Muscle of back (tissue), 11 donors: ENCODE measurements around the gene EGFR. TPM values are rescaled to one million over a fixed set of nuclear protein-coding genes. Genes with fewer than 3 reads are reported as not detected.
"Not testable (repeated sequence)": the region's sequence is repeated elsewhere in the genome, so short reads cannot be mapped to it uniquely, and the experiment has no call there.

Experiments
- DNase-seq, 3 donors: peaks; one replicate each; pipeline versions ENCODE4 v3.0.0 to v3.0.0-alpha.2; 2013
- polyA plus RNA-seq, 10 donors: library from polyadenylated mRNA; unstranded; fragments of 120-200 nt; gene quantifications; one replicate each; pipeline ENCODE4 v1.2.1, GENCODE V29; 2013; ENCODE audit not compliant: insufficient read length in 10 of 10

EGFR gene
- polyA plus RNA-seq, 10 donors: 21.9 to 37.2 (median 25.8) TPM

GRCh38 chr7:55164527-55164926 lies 145.7 kb downstream of the EGFR start:
- DNase-seq: no peak

DNA sequence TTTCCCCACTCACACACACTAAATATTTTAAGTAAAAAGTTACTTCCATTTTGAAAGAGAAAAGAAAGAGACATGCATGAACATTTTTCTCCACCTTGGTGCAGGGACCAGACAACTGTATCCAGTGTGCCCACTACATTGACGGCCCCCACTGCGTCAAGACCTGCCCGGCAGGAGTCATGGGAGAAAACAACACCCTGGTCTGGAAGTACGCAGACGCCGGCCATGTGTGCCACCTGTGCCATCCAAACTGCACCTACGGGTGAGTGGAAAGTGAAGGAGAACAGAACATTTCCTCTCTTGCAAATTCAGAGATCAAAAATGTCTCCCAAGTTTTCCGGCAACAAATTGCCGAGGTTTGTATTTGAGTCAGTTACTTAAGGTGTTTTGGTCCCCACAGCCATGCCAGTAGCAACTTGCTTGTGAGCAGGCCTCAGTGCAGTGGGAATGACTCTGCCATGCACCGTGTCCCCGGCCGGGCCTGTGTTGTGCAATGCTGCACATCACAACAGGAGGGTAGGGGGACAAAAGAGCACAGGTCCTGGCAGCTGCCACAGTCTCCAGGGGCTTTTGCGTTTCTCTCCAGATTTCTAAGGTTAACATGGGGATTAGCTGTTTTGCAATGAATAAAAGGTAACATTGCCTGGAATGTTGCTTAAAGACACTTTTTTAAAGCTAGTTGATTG lies 146.5 kb downstream of the EGFR start:
- no peak for DNase-seq

- not testable (repeated sequence) for DNase-seq
Observed at GRCh38 chr7:55167296-55167695, 148.5 kb downstream of the EGFR start.

GRCh38 chr7:55170335-55171069 lies 151.7 kb downstream of the EGFR start:
- no peak for DNase-seq

GRCh38 chr7:55171157-55171556 lies 152.3 kb downstream of the EGFR start:
- DNase-seq: no peak

DNA sequence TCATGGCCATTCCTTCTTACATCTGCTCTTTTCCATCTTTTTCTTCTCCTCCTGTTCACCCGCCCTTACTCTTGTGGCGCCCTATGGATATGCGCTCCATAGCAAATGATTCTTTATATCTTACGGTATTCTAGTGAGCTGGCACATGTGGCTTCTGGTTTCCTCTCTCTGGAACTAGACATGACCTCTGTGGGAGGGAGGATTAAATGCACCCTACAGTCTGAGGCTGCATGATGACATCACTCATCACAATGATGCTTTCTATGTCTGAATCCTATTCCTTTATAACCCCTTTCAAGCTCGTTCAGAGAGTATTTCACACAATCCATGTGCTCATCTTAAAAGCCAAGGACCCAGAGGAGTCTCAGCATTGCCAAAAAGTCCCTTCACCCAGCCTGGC lies 153.3 kb downstream of the EGFR start:
- no peak for DNase-seq

DNA sequence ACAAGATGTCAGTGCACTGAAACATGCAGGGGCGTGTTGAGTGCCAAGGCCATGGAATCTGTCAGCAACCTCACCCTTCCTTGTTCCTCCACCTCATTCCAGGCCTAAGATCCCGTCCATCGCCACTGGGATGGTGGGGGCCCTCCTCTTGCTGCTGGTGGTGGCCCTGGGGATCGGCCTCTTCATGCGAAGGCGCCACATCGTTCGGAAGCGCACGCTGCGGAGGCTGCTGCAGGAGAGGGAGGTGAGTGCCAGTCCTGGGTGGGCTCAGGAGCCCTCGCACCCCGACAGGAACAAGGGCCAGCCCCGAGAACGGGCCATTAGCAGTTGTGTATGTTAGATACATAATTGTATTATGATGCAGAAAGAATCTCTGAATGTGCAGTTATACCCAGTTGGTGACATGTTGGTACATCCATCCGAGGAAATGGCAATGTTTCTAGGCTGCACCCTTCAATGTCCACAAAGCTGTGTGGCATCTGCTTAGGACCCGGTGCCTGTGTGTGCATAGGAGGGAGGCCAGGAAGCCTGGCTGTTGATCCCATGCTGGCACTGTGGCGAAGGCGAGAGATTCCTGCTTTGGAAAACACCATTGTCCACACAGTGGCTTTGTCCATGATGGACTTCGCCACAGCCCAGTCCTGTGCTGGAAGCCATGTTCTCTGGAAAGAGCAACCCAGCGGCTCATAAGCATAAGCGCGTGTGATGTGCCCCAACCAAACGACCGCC lies 154.2 kb downstream of the EGFR start:
- DNase-seq: no peak

DNA sequence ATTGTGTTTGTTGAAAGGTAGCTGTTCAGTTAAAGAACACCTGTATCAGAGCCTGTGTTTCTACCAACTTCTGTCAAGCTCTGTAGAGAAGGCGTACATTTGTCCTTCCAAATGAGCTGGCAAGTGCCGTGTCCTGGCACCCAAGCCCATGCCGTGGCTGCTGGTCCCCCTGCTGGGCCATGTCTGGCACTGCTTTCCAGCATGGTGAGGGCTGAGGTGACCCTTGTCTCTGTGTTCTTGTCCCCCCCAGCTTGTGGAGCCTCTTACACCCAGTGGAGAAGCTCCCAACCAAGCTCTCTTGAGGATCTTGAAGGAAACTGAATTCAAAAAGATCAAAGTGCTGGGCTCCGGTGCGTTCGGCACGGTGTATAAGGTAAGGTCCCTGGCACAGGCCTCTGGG lies 154.9 kb downstream of the EGFR start:
- no peak for DNase-seq

- no peak for DNase-seq
Observed at GRCh38 chr7:55174456-55174855, 155.6 kb downstream of the EGFR start.

DNA sequence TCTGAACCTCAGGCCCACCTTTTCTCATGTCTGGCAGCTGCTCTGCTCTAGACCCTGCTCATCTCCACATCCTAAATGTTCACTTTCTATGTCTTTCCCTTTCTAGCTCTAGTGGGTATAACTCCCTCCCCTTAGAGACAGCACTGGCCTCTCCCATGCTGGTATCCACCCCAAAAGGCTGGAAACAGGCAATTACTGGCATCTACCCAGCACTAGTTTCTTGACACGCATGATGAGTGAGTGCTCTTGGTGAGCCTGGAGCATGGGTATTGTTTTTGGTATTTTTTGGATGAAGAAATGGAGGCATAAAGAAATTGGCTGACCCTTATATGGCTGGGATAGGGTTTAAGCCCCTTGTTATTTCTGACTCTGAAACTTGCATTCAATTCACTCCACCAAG lies 156.0 kb downstream of the EGFR start:
- no peak for DNase-seq

GRCh38 chr7:55177068-55177530 lies 158.3 kb downstream of the EGFR start:
- no peak for DNase-seq

DNA sequence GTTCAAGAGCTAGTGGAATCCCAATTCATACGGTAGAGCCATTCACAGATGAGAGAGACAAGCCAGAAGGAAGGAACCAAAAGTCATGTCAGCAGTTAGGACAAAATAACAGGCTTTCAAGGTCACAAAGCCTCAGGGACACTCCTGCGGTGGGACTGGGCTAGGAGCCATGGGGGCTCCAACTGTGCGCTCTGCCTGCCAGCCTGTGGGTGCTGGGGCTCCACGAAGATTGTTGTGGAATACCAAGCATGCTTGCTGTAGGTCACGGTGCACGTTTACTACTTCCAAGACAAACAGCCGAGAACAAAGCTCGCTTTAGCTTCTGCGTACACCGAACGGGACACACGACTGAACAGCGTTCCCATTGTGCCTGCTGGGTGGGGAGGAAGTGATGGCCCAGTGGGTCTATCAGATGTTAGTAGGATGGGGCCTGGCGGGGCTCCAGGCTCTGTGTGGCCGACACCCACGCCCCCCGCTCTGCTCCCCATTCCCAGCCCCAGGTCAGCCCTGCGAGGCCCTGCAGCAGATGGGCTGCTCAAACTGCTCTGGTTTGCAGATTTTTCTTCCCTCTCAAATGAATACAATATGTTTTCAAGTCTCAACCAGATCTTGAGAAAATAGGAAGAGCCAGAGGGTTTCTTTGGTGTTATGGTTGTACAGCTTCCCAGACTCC lies 158.9 kb downstream of the EGFR start:
- peak in 2 of 3 donors; percentile 41 to 82 for DNase-seq

DNA sequence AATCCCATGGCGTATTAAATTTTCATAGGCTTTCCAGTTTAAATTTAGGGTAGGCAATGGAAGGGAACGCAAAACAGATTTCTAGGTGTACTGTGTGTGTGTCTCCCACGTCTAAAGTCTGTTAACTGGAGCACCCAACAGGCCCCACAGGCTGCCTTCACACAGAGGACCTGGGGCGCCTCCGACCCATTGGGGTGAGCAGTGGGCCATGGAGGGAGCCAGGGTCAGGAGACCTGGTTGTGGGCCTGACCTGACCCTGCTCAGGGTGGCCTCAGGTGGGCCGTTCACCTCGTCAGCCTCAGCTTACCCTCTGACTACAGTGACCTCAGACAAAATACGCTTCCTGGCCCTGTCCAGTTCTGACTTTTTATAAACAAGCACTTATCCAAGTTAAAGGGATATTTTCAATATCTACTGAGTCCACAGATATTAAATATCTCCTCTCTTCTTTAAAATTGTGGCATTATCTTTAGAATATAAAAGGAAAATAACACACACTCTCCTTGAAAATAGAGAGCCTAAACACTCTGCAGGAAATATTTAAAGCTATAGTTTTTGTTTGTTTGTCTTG lies 159.6 kb downstream of the EGFR start:
- no peak for DNase-seq

- DNase-seq: no peak
Observed at GRCh38 chr7:55178863-55179773, 160.3 kb downstream of the EGFR start.

DNA sequence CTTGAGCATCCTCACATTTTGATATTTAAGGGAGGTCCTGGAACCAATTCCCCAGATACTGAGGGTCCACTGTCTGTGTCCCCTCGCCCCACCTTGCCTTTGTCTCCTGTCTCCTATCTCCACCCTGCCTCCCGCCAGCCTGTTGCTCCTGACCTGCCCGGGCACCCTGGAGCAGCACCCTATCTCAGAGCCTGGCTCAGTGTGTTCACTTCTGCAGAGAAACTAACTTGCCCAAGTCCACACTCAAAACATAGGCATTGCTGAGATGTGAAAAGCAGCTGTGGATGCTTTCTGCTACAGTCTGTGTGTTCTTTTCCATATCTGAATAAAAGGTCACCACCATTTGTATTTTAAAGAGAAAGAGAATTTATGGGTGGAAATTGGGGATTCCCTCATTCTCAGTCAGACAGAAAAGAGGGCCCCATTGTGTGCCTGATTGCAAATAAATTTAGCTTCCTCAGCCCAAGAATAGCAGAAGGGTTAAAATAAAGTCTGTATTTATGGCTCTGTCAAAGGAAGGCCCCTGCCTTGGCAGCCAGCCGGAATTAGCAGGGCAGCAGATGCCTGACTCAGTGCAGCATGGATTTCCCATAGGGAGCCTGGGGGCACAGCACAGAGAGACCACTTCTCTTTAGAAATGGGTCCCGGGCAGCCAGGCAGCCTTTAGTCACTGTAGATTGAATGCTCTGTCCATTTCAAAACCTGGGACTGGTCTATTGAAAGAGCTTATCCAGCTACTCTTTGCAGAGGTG lies 161.3 kb downstream of the EGFR start:
- no peak for DNase-seq

- DNase-seq: no peak
Observed at GRCh38 chr7:55180963-55181542, 162.2 kb downstream of the EGFR start.

DNA sequence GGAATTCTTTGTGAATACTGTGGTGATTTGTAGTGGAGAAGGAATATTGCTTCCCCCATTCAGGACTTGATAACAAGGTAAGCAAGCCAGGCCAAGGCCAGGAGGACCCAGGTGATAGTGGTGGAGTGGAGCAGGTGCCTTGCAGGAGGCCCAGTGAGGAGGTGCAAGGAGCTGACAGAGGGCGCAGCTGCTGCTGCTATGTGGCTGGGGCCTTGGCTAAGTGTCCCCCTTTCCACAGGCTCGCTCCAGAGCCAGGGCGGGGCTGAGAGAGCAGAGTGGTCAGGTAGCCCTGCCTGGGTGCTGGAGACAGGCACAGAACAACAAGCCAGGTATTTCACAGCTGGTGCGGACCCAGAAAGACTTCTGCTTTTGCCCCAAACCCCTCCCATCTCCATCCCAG lies 162.9 kb downstream of the EGFR start:
- no peak for DNase-seq

GRCh38 chr7:55183897-55184296 lies 165.1 kb downstream of the EGFR start:
- no peak for DNase-seq

DNA sequence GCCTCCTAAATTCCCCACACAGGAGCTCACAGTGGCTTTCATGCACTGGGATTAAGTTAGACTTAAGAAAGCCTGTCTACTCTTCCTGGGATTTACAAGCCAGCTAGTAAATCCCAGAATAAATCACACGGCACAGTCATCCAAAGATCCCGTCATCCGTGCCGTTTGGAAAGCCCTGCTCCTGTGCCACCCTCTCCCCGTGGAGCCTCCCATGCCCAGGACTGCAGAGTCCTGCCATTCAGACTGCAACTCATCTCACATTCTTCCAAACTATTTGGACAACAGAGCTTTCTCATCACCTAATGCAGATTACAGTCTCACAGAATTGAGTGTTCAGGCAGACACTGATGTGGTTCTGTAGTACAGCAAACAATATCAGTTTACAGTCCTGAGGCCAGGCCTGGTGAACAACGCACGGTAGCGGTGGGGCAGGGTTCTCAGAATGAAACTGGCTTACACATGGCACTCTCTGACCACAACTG lies 166.5 kb downstream of the EGFR start:
- no peak for DNase-seq
